Neural progenitor cell (in vitro differentiated cells): ENCODE results near the gene LPIN1. TPM values are rescaled to one million over a fixed set of nuclear protein-coding genes. Genes with fewer than 3 reads are reported as not detected.

Experiments used
- DNase-seq: peaks from one replicate; pipeline ENCODE4 v3.0.0-alpha.2; 2016; ENCODE audit warnings: low spot score
- H2AFZ ChIP-seq: fragments of 200-600 bp; sonication (generic); replicated peaks from 2 replicates; pipeline ENCODE4 v1.6.1; 2016; ENCODE audit warnings: antibody characterized with exemption
- H3F3A ChIP-seq: fragments of 200-600 bp; sonication (generic); 2 replicates; pipeline ENCODE4 v1.6.1; 2016; ENCODE audit warnings: antibody characterized with exemption, low read depth
- H3K27ac ChIP-seq: fragments of 200-600 bp; sonication (generic); 2 replicates; pipeline ENCODE4 v1.5.1; 2016; ENCODE audit warnings: mild to moderate bottlenecking
- H3K27me3 ChIP-seq: fragments of 200-600 bp; sonication (generic); 2 replicates; pipeline ENCODE4 v1.6.1; 2016; ENCODE audit warnings: mild to moderate bottlenecking, moderate library complexity
- H3K36me3 ChIP-seq: fragments of 200-600 bp; sonication (generic); 2 replicates; pipeline ENCODE4 v1.5.1; 2016
- H3K4me1 ChIP-seq: fragments of 200-600 bp; sonication (generic); 2 replicates; pipeline ENCODE4 v1.6.1; 2016; ENCODE audit warnings: mixed run types
- H3K4me2 ChIP-seq: fragments of 200-600 bp; sonication (generic); 2 replicates; pipeline ENCODE4 v1.6.1; 2016
- H3K4me3 ChIP-seq: fragments of 200-600 bp; sonication (generic); 2 replicates; pipeline ENCODE4 v1.5.1; 2016
- H3K79me2 ChIP-seq: fragments of 200-600 bp; sonication (generic); 2 replicates; pipeline ENCODE4 v1.6.1; 2016; ENCODE audit warnings: low read depth
- H3K9ac ChIP-seq: fragments of 200-600 bp; sonication (generic); 2 replicates; pipeline ENCODE4 v1.6.1; 2016
- H3K9me3 ChIP-seq: fragments of 200-600 bp; sonication (generic); 2 replicates; pipeline ENCODE4 v1.5.1; 2016; ENCODE audit warnings: low read depth
- H4K20me1 ChIP-seq: fragments of 200-600 bp; sonication (generic); 2 replicates; pipeline ENCODE4 v1.6.1; 2016; ENCODE audit warnings: low read depth
- H3K27ac Mint-ChIP-seq: 3 replicates; pipeline ENCODE4 v1.8.0; 2021; ENCODE audit warnings: mixed read lengths
- H3K27me3 Mint-ChIP-seq: 2 replicates; pipeline ENCODE4 v1.8.0; 2022; ENCODE audit warnings: low read depth, mild to moderate bottlenecking, inconsistent platforms, moderate library complexity, mixed read lengths; ENCODE audit not compliant: insufficient read depth
- H3K36me3 Mint-ChIP-seq: 3 replicates; pipeline ENCODE4 v1.8.0; 2021; ENCODE audit warnings: mixed read lengths
- H3K4me1 Mint-ChIP-seq: 3 replicates; pipeline ENCODE4 v1.8.0; 2021; ENCODE audit warnings: mixed read lengths
- H3K4me3 Mint-ChIP-seq: 3 replicates; pipeline ENCODE4 v1.8.0; 2021; ENCODE audit warnings: mild to moderate bottlenecking, moderate library complexity, mixed read lengths
- H3K9me3 Mint-ChIP-seq: 3 replicates; pipeline ENCODE4 v1.8.0; 2020; ENCODE audit warnings: mixed read lengths
- CTCF ChIP-seq: fragments of 200-600 bp; sonication (generic); IDR thresholded peaks from 2 replicates; pipeline ENCODE4 v1.5.1; 2017; ENCODE audit warnings: antibody characterized with exemption, mild to moderate bottlenecking
- EZH2 ChIP-seq: fragments of 200-600 bp; sonication (generic); IDR thresholded peaks from 2 replicates; pipeline ENCODE4 v1.6.1; 2017; ENCODE audit warnings: antibody characterized with exemption, mild to moderate bottlenecking, moderate library complexity
- EZH2phosphoT487 ChIP-seq: fragments of 200-600 bp; sonication (generic); IDR thresholded peaks from 2 replicates; pipeline ENCODE4 v1.6.1; 2017; ENCODE audit warnings: antibody characterized with exemption
- total RNA-seq: library from RNA; depleted of rRNA; stranded (reverse); fragments of >200 nt; gene quantifications from 2 replicates; pipeline ENCODE4 v1.2.3, GENCODE V29; 2015; ENCODE audit warnings: low replicate concordance

LPIN1 gene
- total RNA-seq, 1 donor from 2014 or later, result 18.0 TPM

GRCh38 chr2:11718606-11719005, 27.8 kb upstream of the LPIN1 start:
- Histone ChIP-seq H3F3A (no peaks in the 10 kb centered on the region), H3K27me3 (no peaks in the 10 kb centered on the region), H3K4me3 (no peak overlapping the region), H3K9me3 (no peaks in the 10 kb centered on the region), H3K79me2 (no peaks in the 10 kb centered on the region), H4K20me1 (no peaks in the 10 kb centered on the region), H2AFZ (no peak overlapping the region), H3K9ac (no peak overlapping the region), H3K36me3 (no peaks in the 10 kb centered on the region), H3K4me1 (no peaks in the 10 kb centered on the region), H3K4me2 (no peak overlapping the region), H3K27ac (no peak overlapping the region)
- peaks cover 24% of the 10 kb centered on the region for H3K4me1 Mint-ChIP-seq
- no peaks in the 10 kb centered on the region for H3K9me3 Mint-ChIP-seq
- TF ChIP-seq EZH2phosphoT487 (no peak), EZH2 (no peak), CTCF (no peak)
- peaks cover 11% of the 10 kb centered on the region for H3K27me3 Mint-ChIP-seq
- DNase-seq, result no peak
- H3K36me3 Mint-ChIP-seq, result no peaks in the 10 kb centered on the region
- H3K27ac Mint-ChIP-seq, result no peak overlapping the region
- no peak overlapping the region for H3K4me3 Mint-ChIP-seq

- no peaks in the 10 kb centered on the region for H3F3A ChIP-seq
- DNase-seq, result no peak
- no peaks in the 10 kb centered on the region for H3K36me3 ChIP-seq
- Mint-ChIP-seq H3K4me1 (peaks cover 23% of the 10 kb centered on the region), H3K36me3 (no peaks in the 10 kb centered on the region), H3K27ac (no peak overlapping the region), H3K4me3 (no peak overlapping the region), H3K9me3 (no peaks in the 10 kb centered on the region), H3K27me3 (peaks cover 11% of the 10 kb centered on the region)
- no peaks in the 10 kb centered on the region for H3K9me3 ChIP-seq
- H3K27ac ChIP-seq, result no peak overlapping the region
- TF ChIP-seq EZH2, result no peak
- no peak for TF ChIP-seq CTCF
- TF ChIP-seq EZH2phosphoT487, result no peak
- no peak overlapping the region for H2AFZ ChIP-seq
- no peak overlapping the region for H3K4me3 ChIP-seq
- H3K9ac ChIP-seq, result no peak overlapping the region
- H3K4me1 ChIP-seq, result peaks cover 5% of the 10 kb centered on the region
- H3K4me2 ChIP-seq, result no peak overlapping the region
- no peaks in the 10 kb centered on the region for H3K79me2 ChIP-seq
- H4K20me1 ChIP-seq, result no peaks in the 10 kb centered on the region
- no peaks in the 10 kb centered on the region for H3K27me3 ChIP-seq
These were observed 27.0 kb upstream of the LPIN1 start for GRCh38 chr2:11719230-11719977.

GRCh38 chr2:11720752-11721151, 25.7 kb upstream of the LPIN1 start:
- H3K27ac Mint-ChIP-seq, result no peak overlapping the region

More at GRCh38 chr2:11720752-11721151, 25.7 kb upstream of the LPIN1 start:
- no peaks in the 10 kb centered on the region for H3K36me3 Mint-ChIP-seq
- Histone ChIP-seq H3K4me1 (peaks cover 10% of the 10 kb centered on the region), H3K9me3 (no peaks in the 10 kb centered on the region), H3K36me3 (no peaks in the 10 kb centered on the region), H2AFZ (no peak overlapping the region), H3F3A (no peaks in the 10 kb centered on the region), H3K27ac (no peak overlapping the region), H3K4me2 (no peak overlapping the region), H3K79me2 (no peaks in the 10 kb centered on the region), H3K27me3 (no peaks in the 10 kb centered on the region), H3K4me3 (no peak overlapping the region), H4K20me1 (no peaks in the 10 kb centered on the region), H3K9ac (no peak overlapping the region)
- H3K4me3 Mint-ChIP-seq, result no peak overlapping the region
- peaks cover 18% of the 10 kb centered on the region for H3K4me1 Mint-ChIP-seq
- H3K27me3 Mint-ChIP-seq, result peaks cover 5% of the 10 kb centered on the region
- DNase-seq, result no peak
- H3K9me3 Mint-ChIP-seq, result no peaks in the 10 kb centered on the region
- TF ChIP-seq EZH2 (no peak), CTCF (no peak), EZH2phosphoT487 (no peak)
